H1 (cell line): ENCODE data around the gene CACNA1C. TPM values are rescaled to one million over a fixed set of nuclear protein-coding genes. Genes with fewer than 3 reads are reported as not detected.

ENCODE experiments used
- ATF2 ChIP-seq: IDR thresholded peaks from 2 replicates; pipeline ENCODE4 v1.6.1; 2012; ENCODE audit warnings: low read length, inconsistent platforms
- MAFK ChIP-seq: IDR thresholded peaks from 2 replicates; pipeline ENCODE4 v1.6.1; 2012; ENCODE audit warnings: low read depth, mild to moderate bottlenecking, improper control_type of control experiment, low read length
- POU5F1 ChIP-seq: IDR thresholded peaks from 2 replicates; pipeline ENCODE4 v1.6.1; 2011; ENCODE audit warnings: low read depth, mild to moderate bottlenecking, low read length, moderate library complexity
- RAD21 ChIP-seq, 2 experiments: IDR thresholded peaks in 1 of 2; conservative IDR thresholded peaks in 1 of 2; 2 replicates each; pipeline ENCODE4 v1.6.1; 2011; ENCODE audit warnings: low read depth in 2 of 2, low read length in 2 of 2, improper control_type of control experiment in 1 of 2, inconsistent platforms in 1 of 2, mild to moderate bottlenecking in 1 of 2, moderate library complexity in 1 of 2
- RBBP5 ChIP-seq: IDR thresholded peaks from 2 replicates; pipeline ENCODE4 v1.7.1; 2012; ENCODE audit warnings: low read depth, mild to moderate bottlenecking, inconsistent platforms, low read length, moderate library complexity, borderline replicate concordance
- RXRA ChIP-seq: IDR thresholded peaks from 2 replicates; pipeline ENCODE4 v1.6.1; 2011; ENCODE audit warnings: low read depth, mild to moderate bottlenecking, low read length, moderate library complexity; ENCODE audit not compliant: insufficient read depth
- SIN3A ChIP-seq, 2 experiments: IDR thresholded peaks in 1 of 2; conservative IDR thresholded peaks in 1 of 2; 2 replicates each; pipeline ENCODE4 v1.6.1; 2011 to 2012; ENCODE audit warnings: low read length in 2 of 2, improper control_type of control experiment in 1 of 2, low read depth in 1 of 2, mild to moderate bottlenecking in 1 of 2
- TEAD4 ChIP-seq: IDR thresholded peaks from 2 replicates; pipeline ENCODE4 v1.6.1; 2012; ENCODE audit warnings: low read depth, low read length, inconsistent platforms, mixed read lengths
- polyA plus RNA-seq, 7 experiments: library from polyadenylated mRNA; depleted of rRNA in 3 of 7; stranded (reverse) in 5 of 7; unstranded in 2 of 7; fragments of >200 nt in 5 of 7; fragments of 200-250 nt in 2 of 7; gene quantifications; 1 replicate in 5 of 7; 2 replicates in 1 of 7; 4 replicates in 1 of 7; pipeline versions ENCODE4 v1.2.1 to v1.2.3, GENCODE V29; 2011 to 2013; ENCODE audit warnings: missing spikeins in 2 of 7, mixed read lengths in 2 of 7
- total RNA-seq: library from RNA; stranded (reverse); fragmentation: NEBNext Ultra II Directional; extraction: Animal tissue kit (Norgen Biotek cat#: 25700); gene quantifications from 2 replicates; pipeline ENCODE4 v1.2.1, GENCODE V29; 2021

Gene CACNA1C
- total and polyA plus RNA-seq, 2 of the 8 experiments (the other 6 are each of a cell fraction or from before 2014, with no cell fraction given), result 1.3 TPM

GRCh38 chr12:2417481-2418160 lies 364.8 kb downstream of the CACNA1C start (continued):
- TF ChIP-seq RAD21 (IDR thresholded peaks at IDR 0.05 in 1 of 2, conservative IDR thresholded peaks at IDR 0.05 in 1 of 2; ENCODE audit: low read depth in 2 of 2, low read length in 2 of 2) (peak in 1 of 2 experiments; percentile 25; a peak in 2 of 4 replicates), POU5F1 (no peak), TEAD4 (peak; percentile 88), MAFK (peak; percentile 18; the same call in 1 of the 2 replicates), RBBP5 (no peak), RXRA (peak; percentile 79; the same call in 1 of the 2 replicates), SIN3A (conservative IDR thresholded peaks at IDR 0.05 in 1 of 2, IDR thresholded peaks at IDR 0.05 in 1 of 2; ENCODE audit: low read depth in 1 of 2, low read length in 2 of 2) (0 out of 4 replicates have a peak, but pooled peaks of 1 of the 2 experiments have one; percentile 38), ATF2 (peak; percentile 73; the same call in 1 of the 2 replicates)
